ENCODE data around the gene SRRM2.
A peak's percentile ranks its signal among the peaks of the same experiment; 100 is the strongest.

Gene SRRM2

DNA sequence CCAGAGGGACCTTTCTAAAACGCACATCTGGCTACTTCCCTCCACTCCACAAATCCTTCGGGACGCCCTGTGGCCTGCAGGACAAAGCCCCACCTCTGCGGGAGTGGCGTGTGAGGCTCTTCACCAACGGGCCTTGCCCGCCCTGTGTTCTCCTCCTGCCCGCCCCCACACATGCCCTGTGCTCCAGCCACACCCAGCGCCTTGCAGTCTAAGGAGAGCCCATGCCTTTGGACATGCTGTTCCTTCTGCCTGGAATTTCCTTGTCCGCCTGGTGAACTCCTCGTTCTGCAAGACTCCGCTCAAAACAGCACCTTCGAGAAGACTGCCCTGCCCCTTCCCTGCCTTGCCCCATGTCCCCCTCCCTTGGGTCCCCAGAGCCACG is 17.2 kb downstream of the SRRM2 start:
- TF ChIP-seq, protein P1, sequence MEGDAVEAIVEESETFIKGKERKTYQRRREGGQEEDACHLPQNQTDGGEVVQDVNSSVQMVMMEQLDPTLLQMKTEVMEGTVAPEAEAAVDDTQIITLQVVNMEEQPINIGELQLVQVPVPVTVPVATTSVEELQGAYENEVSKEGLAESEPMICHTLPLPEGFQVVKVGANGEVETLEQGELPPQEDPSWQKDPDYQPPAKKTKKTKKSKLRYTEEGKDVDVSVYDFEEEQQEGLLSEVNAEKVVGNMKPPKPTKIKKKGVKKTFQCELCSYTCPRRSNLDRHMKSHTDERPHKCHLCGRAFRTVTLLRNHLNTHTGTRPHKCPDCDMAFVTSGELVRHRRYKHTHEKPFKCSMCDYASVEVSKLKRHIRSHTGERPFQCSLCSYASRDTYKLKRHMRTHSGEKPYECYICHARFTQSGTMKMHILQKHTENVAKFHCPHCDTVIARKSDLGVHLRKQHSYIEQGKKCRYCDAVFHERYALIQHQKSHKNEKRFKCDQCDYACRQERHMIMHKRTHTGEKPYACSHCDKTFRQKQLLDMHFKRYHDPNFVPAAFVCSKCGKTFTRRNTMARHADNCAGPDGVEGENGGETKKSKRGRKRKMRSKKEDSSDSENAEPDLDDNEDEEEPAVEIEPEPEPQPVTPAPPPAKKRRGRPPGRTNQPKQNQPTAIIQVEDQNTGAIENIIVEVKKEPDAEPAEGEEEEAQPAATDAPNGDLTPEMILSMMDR (conservative IDR thresholded peaks at IDR 0.05; ENCODE audit: low read length) = no peak
- no peak overlapping the region for H3K4me3 ChIP-seq (ENCODE audit: low read length)
- DNase-seq (ENCODE audit: low read depth) = peak; percentile 29

DNA sequence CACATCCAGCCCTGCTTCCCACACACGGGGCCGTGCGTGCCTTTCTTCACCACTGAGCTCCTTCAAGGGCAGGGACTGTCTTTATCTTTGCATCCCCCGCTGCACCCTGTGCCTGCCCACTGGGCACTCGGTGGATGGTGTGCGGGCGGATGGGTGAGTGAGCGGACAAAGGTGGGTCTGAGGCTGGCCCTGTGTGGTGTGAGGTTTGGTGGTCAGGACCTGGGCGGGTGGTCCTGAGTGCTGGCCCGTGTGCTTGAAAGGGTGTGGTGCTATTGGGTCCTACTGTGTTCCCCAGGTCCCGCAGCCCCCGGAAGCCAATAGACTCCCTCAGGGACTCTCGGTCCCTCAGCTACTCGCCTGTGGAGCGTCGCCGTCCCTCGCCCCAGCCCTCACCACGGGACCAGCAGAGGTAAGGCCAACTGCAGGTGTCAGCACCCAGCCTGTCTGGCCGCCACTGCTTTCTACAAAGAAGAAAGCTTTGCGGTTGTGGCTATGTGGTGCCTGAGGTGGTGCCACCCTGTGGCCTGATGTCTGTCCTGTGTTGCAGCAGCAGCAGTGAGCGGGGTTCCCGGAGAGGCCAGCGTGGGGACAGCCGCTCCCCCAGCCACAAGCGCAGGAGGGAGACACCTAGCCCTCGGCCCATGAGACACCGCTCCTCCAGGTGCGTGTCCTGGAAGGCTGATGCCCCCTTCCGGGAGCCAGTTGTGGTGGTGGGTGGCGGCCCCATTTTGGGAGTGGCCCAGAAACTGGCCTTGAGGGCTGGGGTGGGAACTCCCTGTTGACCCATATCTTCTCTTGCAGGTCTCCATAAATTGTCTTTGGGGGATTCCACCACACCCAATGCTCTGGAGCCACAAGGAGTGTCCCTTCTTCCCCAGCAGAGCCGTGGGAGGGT is 17.9 kb downstream of the SRRM2 start:
- TF ChIP-seq, protein P1 (conservative IDR thresholded peaks at IDR 0.05; ENCODE audit: low read length) = no peak
- DNase-seq (ENCODE audit: low read depth) = no peak
- H3K4me3 ChIP-seq (ENCODE audit: low read length) = no peak overlapping the region

DNA sequence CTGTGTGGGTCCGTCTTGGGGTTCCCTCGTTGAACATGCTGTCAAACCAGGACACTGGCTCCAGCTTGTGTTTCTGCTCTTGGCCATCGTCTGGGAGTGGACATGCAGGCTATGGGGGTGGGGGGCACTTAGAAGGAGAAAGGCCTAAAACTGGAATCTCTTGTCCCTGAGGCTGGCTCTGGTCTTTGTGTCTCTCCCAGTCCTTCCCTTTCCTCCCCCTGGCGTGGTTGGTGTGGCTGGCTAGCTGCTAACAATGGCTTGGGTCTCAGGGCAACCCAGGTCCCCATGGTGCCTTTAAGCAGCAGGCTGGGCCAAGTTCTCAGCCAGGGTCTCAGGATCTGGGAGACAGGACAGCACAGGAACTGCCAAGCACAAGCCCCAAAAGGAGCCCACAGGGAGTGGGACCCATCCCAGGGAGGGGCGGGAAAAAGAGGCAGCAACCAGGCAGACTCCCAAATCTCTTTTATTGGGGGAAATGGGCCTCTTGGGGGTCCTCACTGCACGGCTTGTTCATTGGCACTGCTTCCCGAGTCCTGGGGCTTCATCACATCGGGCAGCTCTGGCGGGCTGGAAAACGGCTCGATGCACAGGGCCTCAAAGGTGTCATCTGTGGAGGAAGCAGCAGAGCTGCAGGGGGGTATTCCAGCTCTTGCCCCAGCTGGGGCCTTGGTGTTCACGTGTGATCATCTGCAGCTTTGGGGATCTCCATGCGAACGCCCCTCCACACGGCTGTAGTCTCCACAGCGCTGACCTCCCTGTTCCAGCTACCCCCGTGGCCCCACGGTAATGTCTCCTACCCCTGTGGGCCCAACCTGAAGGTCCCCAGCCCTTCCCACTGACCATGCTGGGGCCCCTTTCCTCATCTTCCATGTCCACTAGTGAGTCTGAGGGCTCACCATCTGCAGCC is 19.3 kb downstream of the SRRM2 start:
- no peak for DNase-seq (ENCODE audit: low read depth)
- TF ChIP-seq, protein P1 (conservative IDR thresholded peaks at IDR 0.05; ENCODE audit: low read length) = no peak
- no peak overlapping the region for H3K4me3 ChIP-seq (ENCODE audit: low read length)

DNA sequence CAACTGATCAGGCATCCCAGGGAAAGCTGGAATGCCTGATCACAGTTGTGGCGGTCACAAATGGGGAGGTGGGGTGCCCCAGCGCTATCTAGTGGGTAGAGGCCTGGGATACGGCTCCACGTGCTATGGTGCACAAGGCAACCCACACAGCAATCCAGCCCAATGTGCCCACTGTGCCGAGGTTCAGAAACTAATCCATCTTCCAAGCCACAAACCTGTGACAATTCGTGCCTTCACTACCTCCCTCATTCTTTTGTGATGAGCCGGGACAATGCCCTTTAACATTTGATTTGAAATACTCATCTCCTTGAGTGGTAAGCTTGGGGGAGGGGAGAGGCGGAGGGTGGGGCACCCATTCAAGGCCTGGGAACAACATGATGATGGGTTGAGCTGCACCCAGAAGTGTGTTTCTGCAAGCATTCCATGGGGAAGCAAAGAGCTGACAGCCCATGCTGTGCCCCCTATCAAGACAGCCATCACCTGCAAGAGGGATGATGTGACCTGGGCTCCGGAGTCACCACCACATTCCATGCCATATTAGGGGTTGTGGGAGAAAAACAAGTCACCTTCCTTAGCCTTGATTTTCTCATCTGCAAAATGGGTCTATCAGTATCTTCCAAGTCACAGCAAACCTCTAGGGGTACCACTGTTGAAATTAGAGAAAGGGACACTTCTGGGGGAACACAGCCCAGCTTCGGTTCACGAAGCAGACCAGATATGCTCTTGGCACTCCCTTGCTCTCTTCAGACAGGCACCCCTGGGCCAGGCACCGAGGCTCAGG is 20.9 kb downstream of the SRRM2 start:
- DNase-seq (ENCODE audit: low read depth) = peak; percentile 40
- TF ChIP-seq, protein P1 (conservative IDR thresholded peaks at IDR 0.05; ENCODE audit: low read length) = no peak
- H3K4me3 ChIP-seq (ENCODE audit: low read length) = no peak overlapping the region

DNA sequence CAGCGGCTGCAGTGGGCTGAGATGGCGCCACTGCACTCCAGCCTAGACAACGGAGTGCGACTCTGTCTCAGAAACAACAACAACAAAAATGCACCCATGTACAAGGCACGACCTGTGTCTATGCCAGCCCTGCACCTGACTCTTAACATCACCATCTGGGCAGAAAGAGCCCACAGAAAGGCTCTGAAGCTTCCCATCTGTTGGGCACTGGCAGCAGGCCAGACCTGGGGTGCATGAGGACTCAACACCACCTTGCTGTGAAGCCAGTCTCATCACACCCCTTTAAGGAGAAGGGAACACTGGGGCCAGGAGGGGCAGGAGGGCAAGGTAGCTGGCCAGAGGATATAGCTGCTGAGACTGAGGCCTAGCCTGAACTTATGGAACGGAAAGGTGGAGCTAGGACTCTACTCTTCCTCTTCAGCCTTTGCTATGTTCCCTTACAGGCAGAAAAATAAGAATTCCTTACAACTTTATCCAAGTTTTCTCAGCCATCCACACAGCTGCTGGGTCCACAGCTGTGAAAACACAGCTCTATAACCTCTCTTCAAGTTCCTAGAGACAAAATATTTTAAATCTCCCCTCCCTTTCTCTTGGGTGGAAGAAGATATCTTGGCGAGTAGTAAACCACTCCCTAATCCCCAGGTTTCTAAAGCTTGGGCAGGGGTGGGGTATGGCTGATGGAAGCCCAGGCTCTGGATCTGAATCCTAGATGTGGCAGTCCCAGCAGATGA is 21.9 kb downstream of the SRRM2 start:
- no peak overlapping the region for H3K4me3 ChIP-seq (ENCODE audit: low read length)
- TF ChIP-seq, protein P1 (conservative IDR thresholded peaks at IDR 0.05; ENCODE audit: low read length) = no peak
- no peak for DNase-seq (ENCODE audit: low read depth)

DNA sequence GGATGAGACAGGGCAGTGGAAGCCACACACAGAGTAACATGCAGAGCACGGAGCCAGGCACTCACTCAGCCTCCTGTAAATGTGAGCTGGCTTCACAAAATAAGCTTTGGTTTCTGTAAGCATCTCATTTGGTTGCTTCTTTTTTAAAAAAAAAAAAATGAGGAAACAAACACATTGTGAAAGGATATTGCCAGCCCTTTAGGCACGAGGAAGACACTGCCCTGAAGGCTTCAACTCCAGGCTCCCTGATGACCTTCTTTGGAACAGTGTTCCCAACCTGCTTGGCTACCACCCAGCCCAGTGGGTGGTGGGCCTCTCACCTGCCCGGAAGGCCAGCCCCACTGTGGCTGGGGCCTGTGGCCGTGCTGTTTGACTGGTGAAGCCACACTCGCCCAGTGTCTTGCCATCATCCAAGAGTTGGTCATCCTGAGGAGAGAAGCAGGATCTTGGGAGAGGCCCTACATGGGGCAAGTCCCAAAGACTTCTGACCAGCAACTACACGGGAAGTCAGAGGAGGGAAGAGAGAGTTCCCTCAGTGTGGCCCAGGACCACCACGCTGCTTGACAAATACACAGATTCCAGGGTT is 22.8 kb downstream of the SRRM2 start:
- no peak for DNase-seq (ENCODE audit: low read depth)
- H3K4me3 ChIP-seq (ENCODE audit: low read length) = no peak overlapping the region
- TF ChIP-seq, protein P1 (conservative IDR thresholded peaks at IDR 0.05; ENCODE audit: low read length) = no peak

All from AG10803 (cell line).